ENCODE results near the gene PHC2.

Gene PHC2

DNA sequence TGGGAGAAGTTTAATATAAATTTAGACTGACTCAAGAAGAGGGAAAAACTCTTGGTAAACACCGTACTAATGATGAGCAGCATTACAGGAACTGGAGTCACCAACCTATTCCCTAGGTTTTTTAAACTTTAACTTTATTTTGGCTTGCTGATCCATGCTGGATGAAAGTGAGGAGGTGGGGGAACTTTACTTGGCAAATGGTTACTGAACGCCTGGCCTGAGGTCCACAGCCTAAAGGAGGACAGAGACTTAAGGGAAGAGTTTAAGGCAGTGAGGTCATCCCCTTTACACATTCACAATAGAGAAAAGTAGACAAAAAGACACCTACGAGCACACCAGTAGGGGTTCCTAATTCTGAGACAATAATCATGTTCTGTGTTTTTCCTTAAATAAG is 84.4 kb downstream of the PHC2 start:
- no peak for DNase-seq

DNA sequence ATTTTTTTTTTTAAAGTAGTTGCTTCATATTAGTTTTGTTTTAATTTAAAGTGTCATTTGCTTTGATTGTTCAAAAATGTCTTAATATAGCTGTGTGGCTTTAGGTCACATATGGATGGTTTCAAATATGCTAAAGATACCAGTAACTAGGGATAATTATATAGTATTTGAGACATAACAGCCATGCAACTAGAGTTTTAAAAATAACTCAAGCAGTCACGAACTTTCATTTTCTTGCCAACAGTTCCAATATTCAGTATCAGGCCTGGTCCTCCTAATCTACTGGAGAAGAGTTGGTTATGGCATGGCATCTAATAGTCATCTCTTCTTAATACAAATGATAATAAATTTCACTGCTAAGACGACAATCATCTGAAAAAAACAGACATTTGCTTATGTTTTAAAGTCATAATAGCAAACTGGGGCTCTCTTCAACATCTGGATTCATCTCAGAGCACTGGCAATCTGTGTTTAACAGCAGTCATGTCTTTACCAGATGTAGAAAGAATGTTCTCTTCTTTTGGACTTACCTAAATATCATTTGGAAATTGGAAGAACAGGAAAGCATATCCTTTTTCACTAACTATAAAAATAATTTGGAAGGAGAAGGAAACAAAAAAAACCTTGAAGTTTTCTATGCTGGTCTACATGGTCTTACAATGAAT is 85.9 kb downstream of the PHC2 start:
- DNase-seq = no peak

GRCh38 chr1:33343539-33343938 is 87.4 kb downstream of the PHC2 start:
- no peak for DNase-seq

DNA sequence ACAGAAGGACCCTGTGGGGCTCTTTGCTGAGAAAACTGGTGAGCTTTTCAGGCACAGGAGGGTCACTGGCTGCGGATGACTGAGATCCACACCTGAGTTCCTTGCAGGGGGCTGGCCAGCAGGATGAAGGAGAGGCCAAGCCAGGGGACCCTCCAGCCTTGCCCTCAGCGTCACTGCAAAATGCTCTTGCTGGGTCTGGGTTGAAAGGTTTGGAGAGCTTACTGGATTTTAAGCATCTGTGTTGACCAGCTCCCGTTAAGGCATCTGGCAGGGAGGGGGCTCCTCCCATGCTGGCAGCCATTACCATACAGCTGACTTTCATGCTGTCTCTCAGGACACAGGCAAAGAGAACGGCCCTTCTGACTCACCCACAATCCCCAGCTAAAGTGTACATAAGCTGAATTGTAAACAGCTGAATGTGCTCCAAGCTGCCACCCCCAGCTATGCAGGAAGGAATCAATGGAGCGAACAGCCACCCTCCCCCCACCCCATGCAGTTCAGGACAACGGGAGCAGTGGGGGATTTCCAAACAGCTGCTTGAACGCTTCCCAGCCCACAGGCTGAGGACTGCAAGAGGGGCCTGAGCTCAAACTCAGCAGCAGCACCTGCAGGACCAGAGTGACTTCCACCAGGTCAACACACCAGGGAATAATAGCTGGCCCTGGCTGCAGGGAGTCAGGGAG is 88.7 kb downstream of the PHC2 start:
- no peak for DNase-seq

DNA sequence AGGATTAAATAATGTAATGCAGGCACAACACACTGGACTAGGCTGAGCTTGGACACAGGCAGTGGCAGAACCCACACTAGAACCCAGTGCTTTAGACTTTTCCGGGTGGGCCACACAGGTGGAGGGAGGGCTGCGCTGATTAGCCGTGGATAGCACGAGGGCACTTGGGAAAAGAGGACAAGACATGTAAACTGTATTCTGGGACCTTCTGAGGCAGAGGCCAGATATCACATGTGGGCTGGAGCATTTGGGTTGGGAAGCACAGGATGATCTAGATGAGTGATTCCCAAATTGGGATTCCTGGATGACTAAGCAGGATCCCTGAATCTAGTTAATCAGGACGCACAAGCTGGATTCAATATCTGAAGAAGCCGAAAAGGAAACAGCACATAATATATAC is 89.7 kb downstream of the PHC2 start:
- DNase-seq = no peak

GRCh38 chr1:33339413-33339812 is 91.5 kb downstream of the PHC2 start:
- no peak for DNase-seq

- no peak for DNase-seq
Observed at GRCh38 chr1:33338440-33339211, 92.3 kb downstream of the PHC2 start.

DNA sequence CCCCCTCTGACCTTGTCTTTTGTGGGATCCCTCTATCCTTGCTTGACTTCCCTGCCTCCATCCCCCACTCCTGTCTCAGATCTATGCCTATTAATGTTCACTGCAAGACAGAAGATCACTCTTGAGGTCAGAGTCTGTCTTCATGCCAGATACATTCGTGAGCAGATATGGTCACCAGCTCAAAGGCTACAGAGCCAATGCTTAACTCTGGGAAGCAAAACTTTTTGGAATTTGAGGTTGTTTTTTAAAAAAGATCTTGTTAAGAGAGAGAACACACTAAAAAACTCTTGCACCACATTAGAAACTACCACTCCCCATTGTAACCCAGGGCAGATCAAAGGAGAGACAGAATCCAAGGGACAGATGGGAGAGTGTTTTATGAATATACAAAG is 92.9 kb downstream of the PHC2 start:
- no peak for DNase-seq

- DNase-seq = no peak
Observed at GRCh38 chr1:33337441-33337840, 93.5 kb downstream of the PHC2 start.

DNA sequence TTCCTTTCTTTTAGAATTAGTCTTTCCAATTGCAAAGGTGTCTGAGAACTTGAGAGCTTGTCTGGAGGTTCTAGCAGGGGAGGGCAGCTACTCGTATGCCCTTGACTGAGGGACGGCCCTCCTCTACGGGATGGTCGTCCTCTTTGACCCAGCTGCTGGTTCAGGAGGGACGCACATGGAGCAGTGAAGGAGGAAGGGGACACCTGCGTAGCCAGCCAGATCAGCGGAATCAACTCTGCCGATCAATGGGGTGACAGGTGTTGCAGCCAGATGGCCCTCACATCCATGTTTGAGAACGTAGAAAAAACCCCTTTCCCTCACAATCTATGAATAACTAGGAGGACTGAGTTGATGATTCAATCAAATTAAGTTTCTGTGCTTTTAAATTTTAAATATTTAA is 94.3 kb downstream of the PHC2 start:
- DNase-seq = no peak

DNA sequence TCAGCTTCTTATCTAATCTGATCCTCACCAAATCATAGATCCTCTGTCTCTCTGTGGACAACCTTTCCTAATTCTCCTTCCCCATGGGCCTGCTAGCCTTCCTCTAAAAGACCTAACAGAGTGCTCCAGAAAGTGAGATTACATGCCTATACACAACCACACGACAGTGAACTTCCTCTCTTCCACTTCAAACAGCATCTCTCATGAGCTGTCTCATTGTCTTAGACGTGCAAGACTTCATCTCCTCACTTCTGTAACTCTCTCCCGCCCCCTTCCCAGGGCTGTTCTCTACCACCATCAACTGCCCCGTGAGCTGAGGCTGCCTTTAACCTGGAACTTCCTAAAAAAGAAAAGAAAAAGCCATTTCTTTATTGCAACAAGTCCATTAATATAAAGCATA is 95.9 kb downstream of the PHC2 start:
- no peak for DNase-seq

DNA sequence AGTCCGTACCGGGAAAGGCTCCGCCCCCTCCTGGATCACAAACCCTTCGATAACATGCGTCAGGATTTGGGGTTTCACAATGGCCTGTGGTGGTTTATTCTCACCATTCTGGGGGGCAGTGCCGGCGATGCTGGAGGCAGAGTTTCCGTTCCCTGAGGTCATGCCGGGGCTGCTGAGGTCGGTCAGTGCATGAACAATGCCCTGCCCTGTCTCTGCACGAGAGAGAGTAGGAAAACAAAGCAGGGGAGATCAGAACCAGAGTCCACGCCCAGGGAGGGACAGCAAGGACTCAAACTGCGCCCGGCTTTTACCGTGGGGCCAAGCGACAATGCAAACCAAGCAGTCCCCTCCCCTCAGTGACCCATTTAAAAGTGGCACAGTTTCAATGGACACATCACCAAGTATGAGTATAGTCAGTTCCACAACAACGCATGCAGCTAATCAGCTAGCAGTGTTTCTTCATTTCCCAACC is 96.8 kb downstream of the PHC2 start:
- DNase-seq = no peak

GRCh38 chr1:33332881-33333280 is 98.0 kb downstream of the PHC2 start:
- DNase-seq = no peak

DNA sequence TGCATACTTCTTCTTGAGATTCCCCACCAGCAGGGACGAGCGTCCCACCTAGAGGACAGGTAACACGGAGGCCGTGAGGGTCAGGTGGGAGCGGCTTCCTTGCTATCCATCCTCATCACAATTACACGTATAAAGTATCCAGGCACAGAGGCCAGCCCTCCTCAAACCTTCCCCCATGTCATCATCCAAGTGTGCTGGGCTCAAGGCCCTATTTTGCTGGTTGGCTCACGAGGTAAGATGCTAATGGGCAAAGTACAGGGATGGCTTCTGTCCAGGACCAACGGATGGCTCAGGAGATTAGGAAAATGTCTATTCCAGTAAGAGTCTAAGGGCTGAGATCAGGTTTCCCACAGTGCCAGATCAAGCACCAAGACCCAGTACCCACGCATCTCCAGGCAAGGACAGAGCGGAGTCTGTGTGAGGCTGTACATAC is 98.5 kb downstream of the PHC2 start:
- no peak for DNase-seq

DNA sequence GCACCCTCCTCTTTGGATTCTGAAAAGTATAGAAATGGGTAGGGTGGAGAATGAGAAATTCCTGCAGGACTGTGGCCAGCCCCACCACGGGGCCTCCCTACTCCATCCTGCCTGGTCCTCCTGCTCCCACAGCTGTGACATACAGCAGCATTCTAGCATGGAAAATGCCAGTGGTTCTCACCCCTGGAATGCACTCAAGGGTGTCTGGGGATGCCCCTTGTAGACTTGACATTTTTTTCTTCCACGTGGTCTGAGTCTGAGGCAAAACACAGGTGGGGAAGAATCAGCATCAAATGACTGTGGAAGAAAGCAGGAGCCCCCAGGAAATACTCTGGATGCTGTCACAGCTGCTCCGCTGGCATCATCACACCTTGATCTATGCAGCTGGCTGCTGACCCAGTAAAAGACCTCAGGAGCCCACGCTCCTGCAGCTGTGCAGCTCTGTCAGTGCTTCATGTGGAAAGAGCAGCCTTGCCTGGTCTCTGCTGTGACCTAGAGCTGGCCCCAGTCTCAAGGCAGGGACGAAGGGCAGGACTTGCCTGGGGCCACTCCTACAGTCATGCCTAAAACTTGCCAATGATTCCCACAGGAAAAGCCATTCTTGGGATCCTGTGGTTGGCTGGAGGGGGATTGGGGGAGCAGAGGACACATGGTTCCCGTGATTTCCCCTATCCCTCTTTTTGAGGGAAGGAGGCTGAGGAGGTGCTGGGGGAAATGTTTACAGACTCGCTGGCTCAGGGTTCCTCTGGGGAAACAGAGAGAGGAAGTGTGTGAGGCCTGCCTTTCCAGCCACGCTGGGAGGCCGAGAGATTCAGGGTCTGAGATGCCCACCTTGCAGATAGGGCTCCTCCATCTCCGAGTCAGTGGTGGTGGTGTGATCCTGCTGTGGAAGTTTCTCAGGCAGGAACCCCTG is 99.2 kb downstream of the PHC2 start:
- no peak for DNase-seq

- no peak for DNase-seq
Observed at GRCh38 chr1:33330906-33331305, 100.0 kb downstream of the PHC2 start.

GRCh38 chr1:33330361-33330890 is 100.5 kb downstream of the PHC2 start:
- no peak for DNase-seq

GRCh38 chr1:33329600-33330305 is 101.1 kb downstream of the PHC2 start:
- DNase-seq = no peak

- no peak for DNase-seq
Observed at GRCh38 chr1:33328817-33329216, 102.1 kb downstream of the PHC2 start.

DNA sequence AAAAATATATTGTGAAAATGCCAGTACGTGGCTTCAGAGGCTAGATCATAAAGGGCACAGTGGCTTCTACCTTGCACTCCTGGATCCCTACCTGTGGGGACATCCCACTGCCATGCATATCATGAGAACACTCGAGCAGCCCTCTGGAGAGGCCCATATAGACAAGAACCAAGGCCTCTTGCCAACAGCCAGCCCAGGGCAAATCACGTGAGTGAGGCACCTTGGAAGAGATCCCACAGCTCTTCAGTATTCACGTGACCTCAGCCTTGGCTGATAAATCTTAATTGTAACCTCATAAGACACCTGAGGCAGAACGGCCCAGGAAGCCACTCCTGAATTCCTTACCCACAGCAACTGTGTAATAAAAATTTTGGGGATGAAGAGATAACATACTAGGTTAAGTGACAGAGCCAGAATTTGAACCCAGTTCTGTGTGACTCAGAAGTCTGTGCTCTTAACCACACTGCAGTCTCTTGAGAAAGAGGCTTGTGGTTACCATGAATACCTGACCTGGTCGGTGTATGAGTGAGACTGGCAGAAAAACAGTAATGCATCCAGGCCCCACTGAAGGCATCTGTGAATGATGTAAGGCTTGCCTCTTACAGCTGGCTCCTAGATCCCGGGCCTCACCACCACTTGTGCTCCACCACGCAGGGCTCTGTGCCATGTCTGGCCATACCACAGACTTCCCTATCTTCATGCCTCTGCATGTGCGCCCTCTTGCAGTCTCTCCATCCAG is 103.1 kb downstream of the PHC2 start:
- DNase-seq = no peak

GRCh38 chr1:33326785-33327184 is 104.1 kb downstream of the PHC2 start:
- DNase-seq = no peak

Data from activated CD8-positive, alpha-beta memory T cell treated with anti-CD3 and anti-CD28 coated beads for 24 hours (primary cell).